IMR-90 (cell line): ENCODE results near the gene NUDT15.

ENCODE experiments used
- CEBPB ChIP-seq: IDR thresholded peaks from 2 replicates; pipeline ENCODE4 v1.6.1; 2012; ENCODE audit warnings: low read depth, low read length, improper control_type of control experiment
- CHD1 ChIP-seq: IDR thresholded peaks from 2 replicates; pipeline ENCODE4 v1.6.1; 2012; ENCODE audit warnings: low read depth, low read length, improper control_type of control experiment
- FOS ChIP-seq: fragments of 150-350 bp; IDR thresholded peaks from 2 replicates; pipeline ENCODE4 v1.6.1; 2016; ENCODE audit warnings: low read depth, low read length
- MXI1 ChIP-seq: IDR thresholded peaks from 2 replicates; pipeline ENCODE4 v1.6.1; 2012; ENCODE audit warnings: low read depth, mild to moderate bottlenecking, low read length, moderate library complexity, borderline replicate concordance
- POLR2A ChIP-seq: IDR thresholded peaks from 2 replicates; pipeline ENCODE4 v1.6.1; 2012; ENCODE audit warnings: mild to moderate bottlenecking, low read depth, low read length
- RAD21 ChIP-seq: IDR thresholded peaks from 2 replicates; pipeline ENCODE4 v1.6.1; 2012; ENCODE audit warnings: low read length, improper control_type of control experiment
- SMC3 ChIP-seq: fragments of 150-350 bp; IDR thresholded peaks from 2 replicates; pipeline ENCODE4 v1.6.1; 2016; ENCODE audit warnings: low read depth, mild to moderate bottlenecking, antibody characterized with exemption, low read length, moderate library complexity
- TF ChIP-seq, protein P1 (sequence below): conservative IDR thresholded peaks from 2 replicates; pipeline ENCODE4 v1.5.1; 2012; ENCODE audit warnings: mild to moderate bottlenecking, low read depth, low read length, improper control_type of control experiment
- TF ChIP-seq, protein P2 (sequence below): fragments of 150-350 bp; IDR thresholded peaks from 2 replicates; pipeline ENCODE4 v1.6.1; 2016; ENCODE audit warnings: low read depth, mild to moderate bottlenecking, low read length, moderate library complexity, borderline replicate concordance

DNA sequence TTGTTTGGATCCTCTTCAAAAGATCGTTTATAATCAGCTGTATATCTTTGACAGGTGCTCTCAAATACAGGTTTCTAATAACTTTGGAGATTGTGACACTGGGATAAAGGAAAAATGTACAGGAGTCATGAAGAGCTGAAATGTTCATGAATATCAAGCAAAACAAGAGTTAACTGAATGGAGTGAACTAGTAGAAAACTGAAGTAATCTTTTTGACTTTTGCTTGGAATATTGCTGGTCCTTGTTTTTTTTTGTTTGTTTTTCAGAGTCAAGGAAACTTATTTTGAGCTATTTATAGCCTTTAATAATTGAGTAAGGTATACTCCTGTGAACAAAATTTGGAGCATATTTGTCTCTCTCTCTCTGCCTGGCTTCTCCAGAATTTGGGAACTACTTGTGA, 32.0 kb downstream of the NUDT15 start:
- TF ChIP-seq, protein P1, sequence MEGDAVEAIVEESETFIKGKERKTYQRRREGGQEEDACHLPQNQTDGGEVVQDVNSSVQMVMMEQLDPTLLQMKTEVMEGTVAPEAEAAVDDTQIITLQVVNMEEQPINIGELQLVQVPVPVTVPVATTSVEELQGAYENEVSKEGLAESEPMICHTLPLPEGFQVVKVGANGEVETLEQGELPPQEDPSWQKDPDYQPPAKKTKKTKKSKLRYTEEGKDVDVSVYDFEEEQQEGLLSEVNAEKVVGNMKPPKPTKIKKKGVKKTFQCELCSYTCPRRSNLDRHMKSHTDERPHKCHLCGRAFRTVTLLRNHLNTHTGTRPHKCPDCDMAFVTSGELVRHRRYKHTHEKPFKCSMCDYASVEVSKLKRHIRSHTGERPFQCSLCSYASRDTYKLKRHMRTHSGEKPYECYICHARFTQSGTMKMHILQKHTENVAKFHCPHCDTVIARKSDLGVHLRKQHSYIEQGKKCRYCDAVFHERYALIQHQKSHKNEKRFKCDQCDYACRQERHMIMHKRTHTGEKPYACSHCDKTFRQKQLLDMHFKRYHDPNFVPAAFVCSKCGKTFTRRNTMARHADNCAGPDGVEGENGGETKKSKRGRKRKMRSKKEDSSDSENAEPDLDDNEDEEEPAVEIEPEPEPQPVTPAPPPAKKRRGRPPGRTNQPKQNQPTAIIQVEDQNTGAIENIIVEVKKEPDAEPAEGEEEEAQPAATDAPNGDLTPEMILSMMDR, result no peak
- TF ChIP-seq RAD21 (no peak), CHD1 (no peak), CEBPB (no peak), POLR2A (no peak), FOS (no peak), SMC3 (no peak), MXI1 (no peak)
- TF ChIP-seq, protein P2, sequence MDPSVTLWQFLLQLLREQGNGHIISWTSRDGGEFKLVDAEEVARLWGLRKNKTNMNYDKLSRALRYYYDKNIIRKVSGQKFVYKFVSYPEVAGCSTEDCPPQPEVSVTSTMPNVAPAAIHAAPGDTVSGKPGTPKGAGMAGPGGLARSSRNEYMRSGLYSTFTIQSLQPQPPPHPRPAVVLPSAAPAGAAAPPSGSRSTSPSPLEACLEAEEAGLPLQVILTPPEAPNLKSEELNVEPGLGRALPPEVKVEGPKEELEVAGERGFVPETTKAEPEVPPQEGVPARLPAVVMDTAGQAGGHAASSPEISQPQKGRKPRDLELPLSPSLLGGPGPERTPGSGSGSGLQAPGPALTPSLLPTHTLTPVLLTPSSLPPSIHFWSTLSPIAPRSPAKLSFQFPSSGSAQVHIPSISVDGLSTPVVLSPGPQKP, result no peak
